Skeletal muscle tissue (tissue), 4 donors: ENCODE results near the gene OR6C3. TPM values are rescaled to one million over a fixed set of nuclear protein-coding genes. Genes with fewer than 3 reads are reported as not detected.

ENCODE experiments used
- H3K27ac ChIP-seq: one replicate; pipeline ENCODE4 v1.7.0; 2013; ENCODE audit warnings: mild to moderate bottlenecking, low read depth, low read length, inconsistent platforms
- H3K27me3 ChIP-seq, 3 donors: one replicate each; pipeline ENCODE4 v1.7.0; 2013; ENCODE audit warnings: low read length in 3 of 3; ENCODE audit not compliant: control insufficient read depth in 3 of 3, insufficient read depth in 3 of 3
- H3K36me3 ChIP-seq, 3 donors: one replicate each; pipeline ENCODE4 v1.7.0; 2013; ENCODE audit warnings: low read length in 3 of 3; ENCODE audit not compliant: control insufficient read depth in 3 of 3, insufficient read depth in 3 of 3
- H3K4me1 ChIP-seq, 3 donors: one replicate each; pipeline ENCODE4 v1.7.0; 2013; ENCODE audit warnings: low read length in 3 of 3, mild to moderate bottlenecking in 3 of 3; ENCODE audit not compliant: control insufficient read depth in 3 of 3, insufficient read depth in 3 of 3
- H3K4me3 ChIP-seq, 3 donors: one replicate each; pipeline ENCODE4 v1.7.0; 2013; ENCODE audit warnings: low read length in 3 of 3
- H3K9ac ChIP-seq, 3 donors: one replicate each; pipeline ENCODE4 v1.7.0; 2013; ENCODE audit warnings: low read length in 3 of 3, mild to moderate bottlenecking in 3 of 3, moderate library complexity in 2 of 3, low read depth in 1 of 3
- H3K9me3 ChIP-seq, 3 donors: one replicate each; pipeline ENCODE4 v1.7.0; 2013; ENCODE audit warnings: low read length in 3 of 3; ENCODE audit not compliant: control insufficient read depth in 3 of 3
- total RNA-seq: library from RNA; depleted of rRNA; stranded (reverse); fragments of >200 nt; gene quantifications from one replicate; pipeline ENCODE4 v1.2.3, GENCODE V29; 2014
- donor health status: Osteomylitis.

Gene OR6C3
- total RNA-seq, 1 donor from 2014 or later: not detected

DNA sequence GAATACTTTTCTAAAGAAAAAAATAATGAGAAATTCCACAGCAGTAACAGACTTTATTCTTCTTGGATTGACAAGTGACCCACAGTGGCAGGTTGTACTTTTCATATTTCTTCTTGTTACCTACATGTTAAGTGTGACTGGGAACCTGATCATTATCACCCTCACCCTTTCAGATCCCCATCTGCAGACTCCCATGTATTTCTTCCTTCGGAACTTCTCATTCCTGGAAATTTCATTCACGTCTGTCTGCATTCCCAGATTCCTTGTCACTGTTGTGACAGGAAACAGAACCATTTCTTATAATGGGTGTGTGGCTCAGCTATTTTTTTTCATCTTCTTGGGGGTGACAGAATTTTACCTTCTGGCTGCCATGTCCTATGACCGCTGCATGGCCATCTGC, 34.5 kb downstream of the OR6C3 start:
- Histone ChIP-seq H3K9ac (no peak overlapping the region), H3K27ac (no peak overlapping the region), H3K36me3 (no peaks in the 10 kb centered on the region), H3K4me1 (no peaks in the 10 kb centered on the region), H3K4me3 (no peak overlapping the region), H3K9me3 (no peaks in the 10 kb centered on the region), H3K27me3 (no peaks in the 10 kb centered on the region)

DNA sequence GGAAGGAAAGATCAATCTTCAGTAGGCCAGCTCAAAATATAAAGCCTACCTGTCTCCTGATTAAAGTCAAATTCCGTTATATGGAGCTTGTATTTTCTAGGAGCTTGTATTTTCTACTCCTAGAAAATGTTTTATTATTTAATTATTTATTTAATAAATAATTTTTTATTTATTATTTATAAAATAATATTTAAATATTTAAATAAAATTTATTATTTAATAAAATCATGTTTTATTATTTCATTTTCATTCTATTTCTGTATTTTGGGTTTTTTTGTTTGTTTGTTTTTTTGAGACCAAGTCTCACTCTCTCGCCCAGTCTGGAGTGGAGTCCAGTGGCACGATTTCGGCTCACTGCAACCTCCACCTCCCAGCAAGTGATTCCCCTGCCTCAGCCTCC, 42.0 kb downstream of the OR6C3 start:
- Histone ChIP-seq H3K9ac (no peak overlapping the region), H3K27me3 (no peaks in the 10 kb centered on the region), H3K27ac (no peak overlapping the region), H3K36me3 (no peaks in the 10 kb centered on the region), H3K4me3 (no peak overlapping the region), H3K9me3 (no peaks in the 10 kb centered on the region), H3K4me1 (no peaks in the 10 kb centered on the region)

Other genes starting within 250 kb of the OR6C3 start
- gene OR9K2, start 204.3 kb upstream of the OR6C3 start, total RNA-seq: not detected
- not detected for gene OR10A7, start 109.7 kb upstream of the OR6C3 start, total RNA-seq
- gene OR6C74, start 86.1 kb upstream of the OR6C3 start, total RNA-seq: not detected
- gene OR6C6, start 34.2 kb upstream of the OR6C3 start, total RNA-seq: not detected
- not detected for gene OR6C1, start 16.4 kb upstream of the OR6C3 start, total RNA-seq
- gene OR6C75, start 32.2 kb downstream of the OR6C3 start, total RNA-seq: not detected
- gene OR6C65, start 69.8 kb downstream of the OR6C3 start, total RNA-seq: not detected
- gene OR6C76, start 95.5 kb downstream of the OR6C3 start, total RNA-seq: not detected
- not detected for gene OR6C2, start 113.3 kb downstream of the OR6C3 start, total RNA-seq
- not detected for gene OR6C70, start 139.4 kb downstream of the OR6C3 start, total RNA-seq
- not detected for gene OR6C68, start 161.6 kb downstream of the OR6C3 start, total RNA-seq
- gene OR6C4, start 218.9 kb downstream of the OR6C3 start, total RNA-seq: not detected
- gene OR2AP1, start 241.7 kb downstream of the OR6C3 start, total RNA-seq: not detected